RCC 7860 (cell line): Measurements from ENCODE around the gene KCNA10.

Experiments used
- DNase-seq: peaks from one replicate; pipeline ENCODE4 v3.0.0-alpha.2; 2015; ENCODE audit warnings: low spot score
- FAIRE-seq: peaks from 2 replicates; lab custom pipeline; 2012; peaks lifted over from hg19 to GRCh38; lab: Jason Lieb, UNC

KCNA10 gene

DNA sequence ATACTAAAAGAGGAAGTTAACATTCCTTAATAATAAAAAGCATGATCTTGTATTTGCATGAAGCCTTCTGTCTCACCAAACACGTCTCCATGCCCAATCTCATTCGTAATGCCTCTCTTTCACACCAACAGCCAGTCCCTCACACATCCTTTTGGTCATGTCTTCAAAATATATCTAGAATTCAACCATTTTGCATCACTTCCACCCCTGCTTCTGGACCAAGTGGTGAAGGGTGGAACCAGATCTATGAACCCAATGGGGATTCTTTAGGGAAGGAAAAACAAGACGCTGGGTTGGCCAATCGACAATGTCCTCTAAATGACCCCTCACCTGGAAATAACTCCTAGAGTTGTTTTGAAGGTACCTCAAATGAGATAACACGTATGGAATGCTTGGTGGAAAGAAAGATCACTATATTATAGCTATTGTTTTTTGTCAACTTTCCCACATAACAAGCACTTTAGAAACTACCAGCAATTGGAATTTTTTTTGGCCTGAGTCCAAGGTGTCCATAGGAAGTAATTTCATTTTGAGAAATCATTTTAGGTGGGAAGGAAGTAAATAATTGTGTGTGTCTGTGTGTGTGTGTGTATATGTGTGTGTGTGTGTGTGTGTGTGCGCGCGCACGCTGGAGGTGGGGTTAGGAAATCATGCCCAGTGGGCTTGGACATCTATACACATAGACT lies at the start of gene KCNA10:
TSS of gene KCNA10 (minus strand) at position 51 of the 686 bp plus-strand sequence. CDS start 388 bp downstream, outside the sequence.
- FAIRE-seq, result no peak
- no peak for DNase-seq

GRCh38 chr1:110566836-110567235 lies 47.9 kb upstream of the KCNA10 start:
- FAIRE-seq (no peak), DNase-seq (no peak)

DNA sequence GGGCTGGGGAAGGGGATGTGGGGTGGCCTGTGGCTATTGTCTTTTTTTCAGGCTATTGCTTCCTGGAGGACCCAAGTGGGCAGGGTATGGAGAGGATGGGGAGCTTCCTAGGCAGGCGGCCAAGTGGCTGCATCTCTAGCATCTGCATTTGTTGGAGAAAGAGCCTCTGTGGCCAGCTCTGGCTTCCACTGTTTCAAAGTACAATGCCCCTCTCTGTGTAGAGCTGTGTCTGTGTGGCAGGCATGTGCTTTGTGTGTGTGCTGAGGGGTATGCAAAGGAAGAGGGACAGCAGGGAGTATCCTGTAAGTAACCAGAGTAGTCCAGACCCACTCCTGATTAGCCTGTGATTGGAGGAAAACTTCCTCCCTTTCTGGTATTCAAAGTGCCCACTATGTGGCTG lies 46.6 kb upstream of the KCNA10 start:
- FAIRE-seq (no peak), DNase-seq (no peak)

- DNase-seq, result no peak
- no peak for FAIRE-seq
Observed at GRCh38 chr1:110563089-110563488, 44.1 kb upstream of the KCNA10 start.

GRCh38 chr1:110561596-110561995 lies 42.6 kb upstream of the KCNA10 start:
- no peak for DNase-seq
- no peak for FAIRE-seq

GRCh38 chr1:110559157-110559556 lies 40.2 kb upstream of the KCNA10 start:
- DNase-seq, result peak; percentile 46
- FAIRE-seq, result no peak

DNA sequence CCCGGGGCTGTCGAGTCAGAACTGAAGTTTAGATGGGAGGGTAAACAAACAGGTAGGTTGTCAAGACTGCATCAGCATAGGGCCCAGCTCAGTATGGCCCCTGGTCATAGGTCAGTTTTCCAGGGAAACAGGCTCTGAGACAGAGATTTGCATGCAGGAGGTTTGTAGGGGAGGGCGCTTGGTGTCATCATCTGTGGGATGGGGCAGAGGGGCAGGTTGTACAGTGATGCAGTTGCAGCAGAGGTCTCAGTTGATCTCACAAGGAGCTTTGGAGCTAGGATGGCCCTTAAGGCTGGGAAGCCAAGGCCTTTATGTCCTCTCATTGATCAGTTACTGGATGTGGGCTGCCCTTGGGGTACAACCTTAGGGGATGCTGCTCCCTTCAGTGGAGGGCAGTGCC lies 38.5 kb upstream of the KCNA10 start:
- DNase-seq (no peak), FAIRE-seq (no peak)

DNA sequence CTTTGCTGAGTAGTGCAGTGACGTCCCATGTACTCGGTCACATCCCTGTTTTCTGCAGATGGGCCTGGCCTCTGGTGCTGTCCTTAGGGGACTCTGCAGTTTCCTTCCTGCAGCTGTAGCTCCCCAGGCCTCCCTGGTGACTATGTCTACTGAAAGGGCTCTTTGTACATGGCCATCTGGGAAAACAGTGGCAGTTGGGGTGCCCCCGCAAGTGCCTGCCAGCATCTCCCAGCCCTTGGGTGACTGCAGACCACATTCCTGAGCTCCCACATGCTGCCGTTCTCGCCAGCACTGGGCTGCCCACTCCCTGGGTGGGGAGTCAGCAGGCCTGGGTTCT lies 37.5 kb upstream of the KCNA10 start:
- FAIRE-seq, result no peak
- DNase-seq, result no peak

DNA sequence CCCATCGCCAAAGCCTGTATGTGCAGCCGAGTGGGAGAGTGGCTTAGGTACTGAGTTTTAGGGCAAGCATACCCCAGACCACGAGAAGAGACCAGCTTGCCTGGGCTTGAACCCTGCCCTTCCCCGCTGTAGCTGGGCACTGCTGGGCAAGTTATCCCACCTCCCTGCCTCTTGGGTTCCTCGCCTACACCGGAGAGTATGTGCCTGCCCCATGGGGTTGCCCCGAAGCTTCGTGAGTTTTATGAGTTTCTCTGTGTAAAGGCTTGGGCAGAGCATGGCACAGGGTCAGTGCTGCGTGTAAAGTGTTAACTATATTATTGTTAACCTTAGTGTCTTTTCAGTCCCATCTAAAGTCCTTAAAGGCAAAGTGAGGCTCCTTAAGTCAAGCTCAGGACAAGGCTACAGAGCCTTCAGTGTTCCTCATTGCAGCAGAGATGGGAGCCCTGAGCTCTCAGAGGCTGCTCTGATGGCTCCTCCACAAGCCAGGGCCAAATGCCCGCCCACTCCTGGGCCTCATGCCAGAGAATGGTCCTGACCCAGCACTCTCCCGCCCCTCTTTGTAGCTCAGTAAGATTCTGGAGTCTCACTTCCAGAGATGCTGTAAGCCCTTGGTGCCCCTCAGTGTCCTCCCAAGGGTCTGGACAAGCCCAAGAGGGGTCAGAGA lies 37.0 kb upstream of the KCNA10 start:
- FAIRE-seq (no peak), DNase-seq (no peak)

- DNase-seq (no peak), FAIRE-seq (no peak)
Observed at GRCh38 chr1:110554871-110555801, 36.2 kb upstream of the KCNA10 start.

DNA sequence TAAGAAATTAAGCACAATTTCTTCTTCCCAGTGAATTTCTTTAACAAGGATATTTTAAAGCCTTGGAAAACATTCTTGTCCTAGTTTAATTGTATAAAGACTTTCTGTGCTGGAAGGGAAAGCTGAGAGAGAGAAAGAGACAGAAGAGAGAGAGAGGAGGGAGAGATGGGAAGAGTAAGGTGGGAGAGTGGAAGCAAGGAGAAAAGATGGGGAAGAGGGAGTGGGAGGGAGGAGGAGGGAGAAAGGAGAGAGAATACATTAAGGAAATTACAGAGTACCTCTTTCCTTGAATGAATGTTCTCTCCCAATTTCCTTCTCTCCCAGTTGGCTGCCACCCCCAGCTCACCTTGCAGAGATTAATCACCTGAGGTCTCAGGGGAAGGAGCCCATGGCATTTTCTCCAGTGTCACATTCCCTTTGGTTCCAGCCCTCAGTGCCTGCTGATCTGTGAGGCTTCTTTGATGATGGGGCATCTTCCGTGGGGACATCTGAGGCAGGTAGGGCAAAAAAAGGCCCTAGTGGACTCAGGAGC lies 32.4 kb upstream of the KCNA10 start:
- FAIRE-seq (no peak), DNase-seq (no peak)

GRCh38 chr1:110549831-110550230 lies 30.9 kb upstream of the KCNA10 start:
- DNase-seq (no peak), FAIRE-seq (no peak)

DNA sequence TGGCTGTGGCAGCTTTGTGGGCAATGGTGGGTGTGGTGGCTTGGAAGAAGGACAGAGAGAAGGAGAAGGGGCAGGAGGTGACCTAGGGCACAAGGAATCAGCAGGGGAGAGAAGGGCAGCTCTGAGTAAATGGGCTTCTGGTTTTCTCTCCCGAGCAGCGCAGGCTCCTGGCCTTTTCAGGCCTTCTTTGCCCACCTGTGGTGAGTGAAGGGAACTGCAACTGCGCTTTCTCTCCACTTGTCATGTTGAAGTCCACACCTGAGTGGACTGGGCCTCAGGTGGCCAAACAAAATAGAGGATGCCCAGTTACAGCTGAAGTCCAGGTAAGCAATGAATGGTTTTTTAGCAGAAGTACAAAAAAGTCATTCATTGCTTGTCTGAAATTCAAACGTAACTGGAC lies 29.4 kb upstream of the KCNA10 start:
- no peak for FAIRE-seq
- DNase-seq, result no peak

- FAIRE-seq (no peak), DNase-seq (no peak)
Observed at GRCh38 chr1:110547017-110547416, 28.0 kb upstream of the KCNA10 start.

GRCh38 chr1:110545492-110545891 lies 26.5 kb upstream of the KCNA10 start:
- DNase-seq (no peak), FAIRE-seq (no peak)

GRCh38 chr1:110544753-110545152 lies 25.8 kb upstream of the KCNA10 start:
- no peak for DNase-seq
- FAIRE-seq, result no peak

GRCh38 chr1:110542725-110543124 lies 23.8 kb upstream of the KCNA10 start:
- FAIRE-seq (no peak), DNase-seq (peak; percentile 5)

GRCh38 chr1:110541906-110542395 lies 23.0 kb upstream of the KCNA10 start:
- FAIRE-seq (no peak), DNase-seq (no peak)

DNA sequence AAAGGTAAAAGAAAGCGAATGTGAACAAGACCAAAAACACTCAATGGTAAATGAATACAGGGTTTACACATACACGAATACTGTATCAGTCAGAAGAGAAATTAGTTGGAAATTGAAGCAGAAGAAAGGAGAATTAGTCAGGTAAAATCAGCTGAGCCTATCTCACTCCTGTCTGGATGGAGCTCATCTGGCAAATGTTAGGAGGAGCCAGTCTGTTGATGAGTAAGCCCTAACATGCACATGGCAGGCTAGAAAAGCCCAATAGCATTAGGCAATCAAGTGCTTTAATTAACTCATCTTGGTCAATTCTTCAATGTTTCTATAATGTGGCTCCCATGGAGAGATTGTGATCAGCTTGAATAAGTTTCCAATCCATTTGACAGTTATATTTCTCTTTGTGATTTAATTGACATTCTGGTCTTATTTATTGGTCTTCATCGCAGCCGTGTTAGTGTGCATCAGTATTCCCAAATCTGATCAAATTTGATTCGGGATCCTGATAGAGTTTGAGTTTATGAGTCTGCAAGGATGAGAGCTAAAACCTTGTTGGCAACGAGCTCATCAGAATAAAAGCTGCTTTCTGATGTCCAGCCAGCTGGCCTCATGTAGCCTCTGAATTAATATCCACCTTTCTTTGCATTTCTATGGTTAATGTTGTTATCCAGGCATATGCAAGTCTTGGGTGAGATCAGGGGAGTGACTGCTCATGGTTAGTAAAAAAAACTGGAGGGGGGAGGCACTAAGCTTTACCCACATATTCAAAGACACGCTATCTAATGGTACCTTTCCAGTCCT lies 22.1 kb upstream of the KCNA10 start:
- no peak for FAIRE-seq
- DNase-seq, result no peak

GRCh38 chr1:110538921-110539320 lies 19.9 kb upstream of the KCNA10 start:
- no peak for FAIRE-seq
- no peak for DNase-seq
